HG03139 (cell line): ENCODE results near the gene PATJ.
"Not testable (repeated sequence)": the region's sequence is repeated elsewhere in the genome, so short reads cannot be mapped to it uniquely, and the experiment has no call there.

Experiments
- ATAC-seq: cut with Tn5 transposase; IDR thresholded peaks from one replicate; pipeline ENCODE4 v1.9.1; 2021; ENCODE audit not compliant: unreplicated experiment

Gene PATJ

GRCh38 chr1:62198069-62198780 lies 455.9 kb downstream of the PATJ start:
- no peak for ATAC-seq

- ATAC-seq = no peak
Observed at GRCh38 chr1:62198781-62199125, 456.5 kb downstream of the PATJ start.

- ATAC-seq = no peak
Observed at GRCh38 chr1:62207187-62207586, 464.9 kb downstream of the PATJ start.

- no peak for ATAC-seq
Observed at GRCh38 chr1:62208087-62208486, 465.8 kb downstream of the PATJ start.

- ATAC-seq = no peak
Observed at GRCh38 chr1:62208970-62209369, 466.7 kb downstream of the PATJ start.

- ATAC-seq = no peak
Observed at GRCh38 chr1:62209931-62210595, 467.8 kb downstream of the PATJ start.

- no peak for ATAC-seq
Observed at GRCh38 chr1:62210960-62211359, 468.7 kb downstream of the PATJ start.

GRCh38 chr1:62212411-62212810 lies 470.1 kb downstream of the PATJ start:
- no peak for ATAC-seq

GRCh38 chr1:62213075-62213914 lies 471.0 kb downstream of the PATJ start:
- no peak for ATAC-seq

GRCh38 chr1:62218604-62219003 lies 476.3 kb downstream of the PATJ start:
- ATAC-seq = no peak

GRCh38 chr1:62220456-62220855 lies 478.2 kb downstream of the PATJ start:
- not testable (repeated sequence) for ATAC-seq

GRCh38 chr1:62221171-62221570 lies 478.9 kb downstream of the PATJ start:
- ATAC-seq = no peak

GRCh38 chr1:62222321-62222720 lies 480.0 kb downstream of the PATJ start:
- no peak for ATAC-seq

- ATAC-seq = no peak
Observed at GRCh38 chr1:62224182-62224581, 481.9 kb downstream of the PATJ start.

GRCh38 chr1:62227496-62227895 lies 485.2 kb downstream of the PATJ start:
- ATAC-seq = no peak
